Left lung (tissue), 10 donors: ENCODE results near the gene PHAF1. TPM values are rescaled to one million over a fixed set of nuclear protein-coding genes. Genes with fewer than 3 reads are reported as not detected.

Experiments
- ATAC-seq: fragments of 200-7000 bp; cut with Tn5 transposase; one replicate; pipeline ENCODE4 v1.9.1; 2020; ENCODE audit warnings: moderate library complexity
- DNase-seq, 4 donors: peaks; one replicate each; pipeline ENCODE4 v3.0.0-alpha.2; 2013 to 2020
- H3K27ac ChIP-seq, 2 donors: fragments of 200-600 bp; sonication (generic) in 1 of 2; one replicate each; pipeline versions ENCODE4 v1.5.0 to v1.8.0; 2020 to 2021
- H3K27me3 ChIP-seq, 2 donors: fragments of 200-600 bp; sonication (generic) in 1 of 2; one replicate each; pipeline versions ENCODE4 v1.5.0 to v1.8.0; 2020 to 2021
- H3K36me3 ChIP-seq, 2 donors: fragments of 200-600 bp; sonication (generic) in 1 of 2; one replicate each; pipeline versions ENCODE4 v1.5.0 to v1.8.0; 2020 to 2021
- H3K4me1 ChIP-seq, 2 donors: fragments of 200-600 bp; one replicate each; pipeline ENCODE4 v1.8.0; 2021
- H3K4me3 ChIP-seq, 2 donors: fragments of 200-600 bp; sonication (generic) in 1 of 2; one replicate each; pipeline versions ENCODE4 v1.5.0 to v1.8.0; 2020 to 2021; ENCODE audit warnings: mild to moderate bottlenecking in 1 of 2
- H3K9me3 ChIP-seq, 2 donors: fragments of 200-600 bp; sonication (generic) in 1 of 2; one replicate each; pipeline versions ENCODE4 v1.5.0 to v1.8.0; 2020 to 2021
- CTCF ChIP-seq, 2 donors: fragments of 200-600 bp; sonication (generic) in 1 of 2; IDR thresholded peaks; one replicate each; pipeline versions ENCODE4 v1.5.0 to v1.8.0; 2021; ENCODE audit warnings: antibody characterized with exemption in 2 of 2
- intact Hi-C, 2 donors: fragments of 100-400 bp; cut with DNase I; formaldehyde crosslinking; loops; one replicate each; pipeline versions ENCODE4 v1.11.2 to v1.14.2; 2022
- polyA plus RNA-seq, 6 donors: library from polyadenylated mRNA; unstranded; fragments of 120-200 nt; gene quantifications; one replicate each; pipeline ENCODE4 v1.2.1, GENCODE V29; 2013; ENCODE audit not compliant: insufficient read length in 6 of 6
- total RNA-seq, 2 donors: library from RNA; stranded (reverse); fragmentation: NEBNext Ultra II Directional; extraction: Animal tissue kit (Norgen Biotek cat#: 25700); gene quantifications; one replicate each; pipeline ENCODE4 v1.2.1, GENCODE V29; 2021
- donor health status: DM: no; HTN: yes; CAD: no.
- donor health status: DM: no; HTN: no; CAD: no.

PHAF1 gene
- total and polyA plus RNA-seq, 8 donors = 12.3 to 26.5 (median 23.5) TPM

- Histone ChIP-seq H3K36me3 (peaks cover 0 to 29% of the 10 kb centered on the region in 2 donors), H3K27me3 (no peaks in the 10 kb centered on the region), H3K27ac (no peak overlapping the region), H3K4me1 (peaks cover 0 to 20% of the 10 kb centered on the region in 2 donors), H3K9me3 (no peaks in the 10 kb centered on the region), H3K4me3 (no peak overlapping the region)
- intact Hi-C loops = no loop called here
- no peak for DNase-seq
- no peak for ATAC-seq
- peak in 1 of 2 donors; percentile 3 for TF ChIP-seq CTCF (IDR thresholded peaks at IDR 0.05)
Measured at GRCh38 chr16:67101311-67102082, 8.2 kb upstream of the PHAF1 start.

- no peak for TF ChIP-seq CTCF (IDR thresholded peaks at IDR 0.05)
- no peaks in the 10 kb centered on the region for H3K27me3 ChIP-seq
- peak overlapping the region in 1 of 2 donors; percentile 71 for H3K27ac ChIP-seq
- intact Hi-C loops = no loop called here
- H3K9me3 ChIP-seq = no peaks in the 10 kb centered on the region
- DNase-seq (no peak), ATAC-seq (peak; percentile 55)
- peaks cover 0 to 23% of the 10 kb centered on the region in 2 donors for H3K4me1 ChIP-seq
- H3K36me3 ChIP-seq = peaks cover 0 to 17% of the 10 kb centered on the region in 2 donors
- H3K4me3 ChIP-seq = no peak overlapping the region
Measured at GRCh38 chr16:67104061-67104460, 5.7 kb upstream of the PHAF1 start.

GRCh38 chr16:67104845-67105244 is 4.9 kb upstream of the PHAF1 start:
- intact Hi-C loops = no loop called here

GRCh38 chr16:67105246-67105645 is 4.5 kb upstream of the PHAF1 start:
- TF ChIP-seq CTCF (IDR thresholded peaks at IDR 0.05) = no peak
- intact Hi-C loops = no loop called here
- Histone ChIP-seq H3K4me1 (peaks cover 0 to 29% of the 10 kb centered on the region in 2 donors), H3K27me3 (no peaks in the 10 kb centered on the region), H3K4me3 (no peak overlapping the region), H3K36me3 (peaks cover 0 to 5% of the 10 kb centered on the region in 2 donors), H3K27ac (peak overlapping the region in 1 of 2 donors; percentile 71), H3K9me3 (no peaks in the 10 kb centered on the region)
- ATAC-seq = no peak
- no peak for DNase-seq

More at GRCh38 chr16:67104845-67105244, 4.9 kb upstream of the PHAF1 start:
- Histone ChIP-seq H3K36me3 (peaks cover 0 to 9% of the 10 kb centered on the region in 2 donors), H3K9me3 (no peaks in the 10 kb centered on the region), H3K27me3 (no peaks in the 10 kb centered on the region), H3K4me1 (peaks cover 0 to 28% of the 10 kb centered on the region in 2 donors), H3K4me3 (no peak overlapping the region), H3K27ac (peak overlapping the region in 1 of 2 donors; percentile 71)
- ATAC-seq = no peak
- DNase-seq = no peak
- TF ChIP-seq CTCF (IDR thresholded peaks at IDR 0.05) = no peak

GRCh38 chr16:67105881-67106280 is 3.9 kb upstream of the PHAF1 start:
- TF ChIP-seq CTCF (IDR thresholded peaks at IDR 0.05) = no peak
- ATAC-seq = no peak
- H3K27ac ChIP-seq = peak overlapping the region in 1 of 2 donors; percentile 71

More at GRCh38 chr16:67105881-67106280, 3.9 kb upstream of the PHAF1 start:
- no peak for DNase-seq
- intact Hi-C loops = no loop called here
- peaks cover 3 to 35% of the 10 kb centered on the region in 2 donors for H3K4me1 ChIP-seq
- no peak overlapping the region for H3K4me3 ChIP-seq
- peaks cover 0 to 3% of the 10 kb centered on the region in 2 donors for H3K36me3 ChIP-seq
- H3K27me3 ChIP-seq = no peaks in the 10 kb centered on the region
- H3K9me3 ChIP-seq = no peaks in the 10 kb centered on the region
